HL-60/S4 treated with retinoic acid at 250 ng/mL for 4 days and 3 days (cell line): ENCODE measurements around the gene LIPG.

ENCODE experiments used
- in situ Hi-C: fragments of 300-500 bp; cut with MboI; formaldehyde crosslinking; loops from 2 replicates; pipeline ENCODE4 v1.7.0; 2022; ENCODE audit warnings: low sequenced_read_pairs

The LIPG gene

GRCh38 chr18:49609256-49610021 is 47.6 kb downstream of the LIPG start:
- in situ Hi-C loops, result no loop called here

- in situ Hi-C loops, result no loop called here
Measured at GRCh38 chr18:49610022-49610445, 48.2 kb downstream of the LIPG start.

GRCh38 chr18:49611316-49611715 is 49.5 kb downstream of the LIPG start:
- in situ Hi-C loops, result no loop called here

GRCh38 chr18:49612515-49613033 is 50.7 kb downstream of the LIPG start:
- in situ Hi-C loops, result no loop called here

- in situ Hi-C loops, result no loop called here
Measured at GRCh38 chr18:49613141-49613640, 51.3 kb downstream of the LIPG start.

- in situ Hi-C loops, result no loop called here
Measured at GRCh38 chr18:49613641-49614151, 51.8 kb downstream of the LIPG start.

GRCh38 chr18:49616618-49617328 is 54.9 kb downstream of the LIPG start:
- in situ Hi-C loops, result no loop called here

GRCh38 chr18:49617329-49617695 is 55.5 kb downstream of the LIPG start:
- in situ Hi-C loops, result no loop called here

GRCh38 chr18:49617865-49618264 is 56.0 kb downstream of the LIPG start:
- in situ Hi-C loops, result no loop called here

- in situ Hi-C loops, result no loop called here
Measured at GRCh38 chr18:49618742-49619681, 57.2 kb downstream of the LIPG start.

GRCh38 chr18:49619801-49620200 is 57.9 kb downstream of the LIPG start:
- in situ Hi-C loops, result no loop called here

GRCh38 chr18:49621301-49621700 is 59.4 kb downstream of the LIPG start:
- in situ Hi-C loops, result no loop called here

GRCh38 chr18:49621717-49622351 is 60.0 kb downstream of the LIPG start:
- in situ Hi-C loops, result no loop called here

GRCh38 chr18:49623571-49623970 is 61.7 kb downstream of the LIPG start:
- in situ Hi-C loops, result no loop called here

- in situ Hi-C loops, result no loop called here
Measured at GRCh38 chr18:49625021-49625691, 63.3 kb downstream of the LIPG start.

GRCh38 chr18:49626842-49627467 is 65.1 kb downstream of the LIPG start:
- in situ Hi-C loops, result no loop called here

- in situ Hi-C loops, result no loop called here
Measured at GRCh38 chr18:49628119-49628518, 66.3 kb downstream of the LIPG start.

- in situ Hi-C loops, result no loop called here
Measured at GRCh38 chr18:49628881-49629795, 67.3 kb downstream of the LIPG start.
